GDM1 (cell line): ENCODE results near the gene SSC4D.
"Not testable (repeated sequence)": the region's sequence is repeated elsewhere in the genome, so short reads cannot be mapped to it uniquely, and the experiment has no call there.

Experiments used
- DNase-seq: peaks from one replicate; lab custom pipeline; 2025; lab: John Stamatoyannopoulos, UW

The SSC4D gene

DNA sequence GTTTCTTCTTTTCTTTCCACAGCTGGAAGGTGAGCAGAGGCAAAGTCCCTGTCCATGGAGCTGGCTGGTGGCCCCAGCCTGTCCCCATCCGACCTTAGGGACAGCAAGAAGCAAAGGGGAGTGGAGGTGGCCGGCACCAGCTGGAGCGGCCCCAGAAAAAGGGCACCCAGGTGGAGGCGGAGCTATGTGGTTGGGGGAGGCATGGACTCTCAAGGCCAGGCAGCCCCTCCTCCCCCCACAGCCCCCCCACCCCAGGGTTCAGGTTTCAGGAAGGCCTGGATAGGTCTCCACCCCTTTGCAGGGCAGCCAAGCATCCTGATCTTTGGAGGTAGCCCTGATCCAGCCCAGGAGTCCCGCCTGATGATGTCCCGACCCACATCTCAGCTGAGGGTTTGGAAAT lies at the start of gene SSC4D:
TSS of gene SSC4D (minus strand) at position 161 of the 400 bp plus-strand sequence. CDS start 5,258 bp downstream, outside the sequence.
- DNase-seq = no peak

DNA sequence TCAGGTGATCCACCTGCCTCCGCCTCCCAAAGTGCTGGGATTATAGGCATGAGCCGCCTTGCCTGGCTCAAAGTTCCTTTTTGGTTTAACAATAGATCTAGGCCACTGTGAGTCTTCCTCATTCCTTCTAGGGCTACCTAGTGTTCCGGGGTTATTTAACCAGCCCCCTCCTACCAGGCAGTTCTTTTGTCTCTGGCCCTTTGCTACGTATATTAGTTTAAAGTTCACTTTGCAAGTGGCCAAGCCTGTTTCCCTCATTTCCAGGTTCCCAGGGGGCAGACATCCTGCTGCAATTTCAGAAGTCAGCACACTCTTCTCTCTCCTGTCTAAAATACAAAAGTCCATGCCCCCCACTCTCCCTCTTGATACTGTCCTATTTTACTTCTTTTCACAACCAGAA lies 49.0 kb upstream of the SSC4D start:
- not testable (repeated sequence) for DNase-seq

DNA sequence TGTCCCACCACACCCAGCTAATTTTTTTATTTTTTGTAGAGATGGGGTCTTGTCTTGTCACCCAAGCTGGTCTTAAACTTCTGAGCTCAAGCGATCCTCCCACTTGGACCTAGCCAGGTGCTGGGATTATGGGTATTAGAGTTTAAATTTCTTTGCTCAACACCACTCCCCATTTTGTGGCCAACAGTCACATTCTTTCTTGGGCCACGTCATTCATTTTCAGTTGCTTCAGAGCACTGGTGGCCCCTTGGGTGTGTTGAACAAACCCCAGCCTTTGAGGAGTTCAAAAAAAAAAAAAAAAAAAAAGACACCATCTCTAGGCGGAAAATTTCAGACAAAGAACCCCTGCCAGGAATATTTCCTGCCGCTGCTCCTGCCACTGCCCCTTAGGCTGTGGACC lies 47.5 kb upstream of the SSC4D start:
- DNase-seq = not testable (repeated sequence)

DNA sequence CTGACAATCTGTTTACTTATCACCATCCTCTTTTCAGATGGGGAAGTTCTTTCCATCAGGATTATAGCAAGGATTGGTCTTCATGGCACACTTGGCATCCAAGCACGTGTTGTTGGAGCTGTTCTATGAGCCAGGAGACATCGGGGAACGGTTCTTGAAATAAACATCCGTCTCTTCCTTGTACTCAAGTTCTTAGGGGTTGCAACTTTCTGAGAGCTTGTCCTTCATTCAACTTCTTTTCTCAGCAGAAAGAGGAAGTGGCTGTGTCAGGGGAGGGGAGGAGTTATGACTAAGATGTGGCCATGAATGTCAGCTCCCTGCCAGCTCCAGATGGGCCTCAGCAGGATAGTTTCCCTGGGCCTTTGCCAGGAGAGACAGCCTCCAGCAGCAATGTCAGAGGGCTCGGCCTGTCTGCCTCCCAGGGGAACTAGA lies 36.1 kb upstream of the SSC4D start:
- DNase-seq = peak; percentile 27

DNA sequence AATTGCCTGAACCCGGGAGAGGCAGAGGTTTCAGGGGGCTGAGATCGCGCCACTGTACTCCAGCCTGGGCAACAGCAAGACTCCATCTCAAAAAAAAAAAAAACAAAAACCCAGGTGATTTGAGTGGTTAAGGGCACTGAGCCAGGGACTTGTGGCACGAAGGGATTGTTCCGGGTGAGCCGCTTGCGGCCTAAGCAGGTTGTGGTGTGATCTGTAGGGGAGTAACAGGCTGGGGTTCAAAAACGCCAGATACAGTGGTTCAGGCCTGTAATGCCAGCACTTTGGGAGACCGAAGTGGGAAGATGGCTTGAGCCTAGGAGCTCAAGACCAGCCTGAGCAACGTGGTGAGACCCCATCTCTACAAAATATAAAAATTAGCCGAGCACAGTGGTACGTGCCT lies 34.3 kb upstream of the SSC4D start:
- DNase-seq = not testable (repeated sequence)

DNA sequence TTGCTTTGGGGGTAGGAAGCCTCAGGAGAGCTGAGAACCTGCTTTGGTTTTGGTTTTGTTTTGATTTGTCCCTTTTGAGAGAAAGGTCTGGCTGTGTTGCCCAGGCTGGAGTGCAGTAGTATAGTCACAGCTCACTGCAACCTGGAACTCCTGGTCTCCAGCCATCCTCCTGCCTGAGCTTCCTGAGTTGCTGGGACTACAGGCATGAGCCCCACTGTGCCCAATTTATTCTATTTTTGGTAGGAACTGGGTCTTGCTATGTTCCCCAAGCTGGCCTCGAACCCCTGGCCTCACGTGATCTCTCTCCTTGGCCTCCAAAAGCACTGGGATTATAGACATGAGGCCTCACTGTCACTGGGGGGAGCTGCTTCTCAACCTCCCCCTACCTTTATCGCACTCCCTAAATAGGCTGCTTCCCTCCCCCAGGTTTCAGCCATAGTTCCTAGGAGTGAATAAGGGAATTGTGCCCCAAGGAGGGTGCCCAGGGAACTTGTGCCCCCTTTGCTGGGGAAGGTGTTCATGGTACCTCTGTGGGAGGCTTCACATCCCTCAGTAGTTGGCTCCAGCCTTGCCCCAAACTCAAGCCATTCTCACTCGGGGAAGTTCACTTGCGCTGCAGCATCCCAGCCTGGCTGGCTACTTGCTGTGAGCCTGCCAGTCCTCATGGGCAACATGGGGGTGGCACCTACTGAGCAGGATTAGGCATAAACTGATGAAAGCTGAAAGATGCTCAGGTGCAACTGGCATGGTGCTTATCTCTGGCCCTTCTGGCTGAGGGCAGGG lies 33.4 kb upstream of the SSC4D start:
- not testable (repeated sequence) for DNase-seq

DNA sequence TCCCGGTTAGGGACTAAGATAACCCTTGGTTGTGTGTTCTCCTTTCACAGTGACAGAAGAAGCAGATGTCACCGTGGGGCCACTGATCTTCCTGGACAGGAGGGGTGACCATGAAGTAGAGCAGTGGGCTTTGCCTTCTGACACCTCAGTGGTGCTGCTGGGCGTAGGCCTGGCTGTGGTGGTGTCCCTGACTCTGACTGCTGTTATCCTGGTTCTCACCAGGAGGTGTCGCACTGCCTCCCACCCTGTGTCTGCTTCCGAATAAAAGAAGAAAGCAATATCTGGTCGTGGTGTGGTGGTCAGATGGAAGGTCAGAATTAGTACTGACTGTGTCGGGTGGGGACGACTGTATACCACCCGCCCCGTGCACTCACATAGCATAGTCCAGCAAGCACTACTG lies 32.3 kb upstream of the SSC4D start:
- not testable (repeated sequence) for DNase-seq

DNA sequence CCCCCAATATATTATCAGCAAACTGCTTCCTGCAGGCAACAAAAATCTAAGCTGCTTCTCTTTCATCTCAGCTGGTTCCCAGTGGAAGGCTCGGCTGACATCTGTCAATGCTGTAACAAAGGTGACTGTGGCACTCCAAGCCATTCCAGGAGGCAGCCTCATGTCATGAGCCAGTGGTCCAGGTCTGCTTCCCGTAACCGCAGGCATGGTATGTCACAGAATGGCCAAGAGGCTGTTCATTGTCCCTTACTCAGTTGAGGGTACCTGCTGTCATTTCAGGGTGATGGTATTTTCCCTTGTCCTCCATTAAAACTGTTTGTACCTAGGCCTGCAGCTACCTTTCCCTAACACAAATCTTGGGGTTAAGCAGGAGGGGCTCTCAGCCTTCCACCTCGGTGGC lies 30.9 kb upstream of the SSC4D start:
- not testable (repeated sequence) for DNase-seq

DNA sequence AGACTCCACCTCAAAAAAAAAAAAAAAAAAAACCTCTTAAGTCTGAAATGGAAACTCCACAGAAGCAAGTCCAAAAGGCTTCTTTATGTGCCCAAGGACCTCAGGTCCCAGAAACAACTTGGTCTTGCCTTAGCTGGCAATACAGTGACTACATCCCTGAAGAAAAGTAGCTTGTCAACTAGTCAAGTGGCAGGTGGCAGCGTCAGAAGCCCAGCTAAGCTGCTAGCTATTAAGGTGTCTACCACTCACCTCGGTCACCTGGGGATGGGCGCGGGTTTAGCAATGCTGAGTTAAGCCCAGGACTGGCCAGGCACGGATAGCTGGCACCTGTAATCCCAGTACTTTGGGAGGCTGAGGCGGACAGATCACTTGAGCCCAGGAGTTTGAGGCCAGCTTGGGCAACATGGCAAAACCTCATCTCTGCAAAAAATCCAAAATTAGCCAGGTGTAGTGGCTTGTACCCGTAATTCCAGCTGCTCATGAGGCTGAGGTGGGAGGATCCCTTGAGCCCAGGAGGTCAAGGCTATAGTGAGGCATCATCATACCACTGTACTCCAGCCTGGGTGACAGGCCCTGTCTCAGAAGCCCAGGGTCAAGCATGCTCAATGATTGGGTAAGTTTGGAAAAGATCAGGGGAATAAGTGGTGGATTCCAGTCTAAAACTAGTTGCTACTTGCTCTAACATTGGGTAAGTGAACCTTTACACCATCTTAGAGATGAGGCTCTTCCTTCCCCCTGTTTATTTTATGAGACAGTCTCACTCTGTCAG lies 29.8 kb upstream of the SSC4D start:
- not testable (repeated sequence) for DNase-seq

DNA sequence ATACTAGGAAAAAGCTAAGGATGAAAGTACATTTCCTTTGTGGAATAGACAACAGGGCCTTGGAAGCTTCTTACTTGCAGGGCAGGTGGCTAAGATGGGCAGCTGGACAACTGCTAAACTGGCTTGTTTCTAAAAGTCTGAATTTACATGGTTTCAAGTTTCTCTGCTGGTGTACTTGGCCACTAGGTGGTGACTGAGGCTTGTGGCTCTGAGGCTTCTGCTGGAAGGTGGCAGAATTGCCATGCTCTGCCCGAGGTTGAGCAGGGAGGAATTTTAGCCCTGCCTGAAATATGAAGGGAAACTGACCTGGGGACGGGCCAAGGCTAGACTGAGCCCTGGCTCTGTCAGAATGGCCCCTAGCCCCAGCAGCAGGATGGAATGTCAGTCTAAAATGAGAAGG lies 28.4 kb upstream of the SSC4D start:
- peak; percentile 75 for DNase-seq

DNA sequence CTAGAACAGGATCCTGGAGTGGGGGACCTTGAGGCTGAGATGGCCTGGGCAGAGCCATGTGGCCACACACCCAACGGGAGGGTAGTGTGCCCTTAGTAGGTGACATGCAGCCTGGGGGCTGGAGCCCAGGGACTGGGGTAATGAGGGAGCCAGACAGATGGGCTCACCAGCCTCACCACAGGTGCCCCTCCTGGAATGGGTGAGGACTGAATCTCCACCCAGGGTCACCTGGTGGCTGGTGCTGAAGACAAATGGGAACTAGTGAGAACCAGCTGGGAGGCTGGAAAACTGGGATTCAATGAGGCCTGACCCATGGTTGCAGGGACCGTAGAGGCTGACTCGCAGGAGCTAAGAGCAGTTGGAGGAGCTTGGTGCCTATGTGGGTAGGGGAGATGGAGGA lies 21.3 kb upstream of the SSC4D start:
- no peak for DNase-seq

DNA sequence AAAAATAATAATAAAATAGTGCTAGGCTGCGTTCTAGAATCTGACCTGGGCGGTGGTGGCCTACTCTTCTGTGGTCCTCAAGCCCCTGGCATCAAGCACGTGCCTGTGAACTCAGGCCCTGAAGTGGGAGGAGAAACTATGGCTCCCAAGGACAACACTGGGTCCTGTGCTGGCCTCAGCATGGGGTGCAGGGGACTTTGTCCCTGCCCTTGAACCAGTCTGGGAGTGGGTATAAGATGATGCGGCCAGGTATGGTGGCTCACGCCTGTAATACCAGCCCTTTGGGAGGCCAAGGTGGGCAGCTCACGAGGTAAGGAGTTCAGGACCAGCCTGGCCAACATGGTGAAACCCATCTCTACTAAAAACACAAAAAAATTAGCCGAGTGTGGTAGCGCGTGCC lies 20.7 kb upstream of the SSC4D start:
- DNase-seq = no peak

DNA sequence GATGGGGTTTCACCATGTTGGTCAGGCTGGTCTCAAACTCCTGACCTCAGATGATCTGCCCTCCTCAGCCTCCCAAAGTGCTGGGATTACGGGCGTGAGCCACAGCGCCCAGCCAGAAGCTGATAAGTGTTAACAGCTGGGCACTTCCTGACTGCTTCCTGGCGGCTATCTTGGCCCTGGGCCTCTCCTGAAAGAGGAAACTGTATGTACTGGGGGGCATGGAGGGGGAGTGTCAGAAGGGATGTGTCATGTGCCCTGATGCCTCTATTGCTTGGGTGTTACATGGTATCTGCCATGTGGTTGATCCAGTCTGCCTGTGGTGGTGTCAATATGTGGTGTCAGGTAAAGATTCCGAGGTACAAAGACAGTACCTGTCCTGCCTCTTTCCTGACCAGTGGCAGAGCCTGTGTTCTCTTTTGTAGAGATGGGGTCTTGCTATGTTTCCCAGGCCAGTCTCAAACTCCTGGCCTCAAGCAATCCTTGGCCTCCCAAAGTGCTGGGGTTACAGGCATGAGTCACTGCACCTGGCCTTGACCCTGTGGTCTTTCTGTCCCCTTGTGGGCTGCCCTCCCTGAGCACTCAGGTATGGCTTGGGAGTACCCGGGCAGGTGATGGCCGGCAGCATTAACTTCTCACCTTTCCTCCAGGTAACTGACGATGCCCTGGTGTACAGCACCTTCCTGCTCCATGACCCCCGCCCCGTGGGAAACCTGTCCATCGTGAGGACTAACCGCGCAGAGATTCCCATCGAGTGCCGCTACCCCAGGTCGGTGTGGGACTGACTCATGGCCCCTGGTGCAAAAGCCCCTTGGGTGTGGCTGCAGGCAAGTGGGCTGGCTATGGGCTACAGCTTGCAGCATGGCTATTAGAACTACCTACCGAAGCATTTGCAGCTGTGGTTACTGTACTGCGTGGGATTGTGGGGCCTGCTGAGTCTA lies 19.6 kb upstream of the SSC4D start:
- DNase-seq = peak; percentile 29

DNA sequence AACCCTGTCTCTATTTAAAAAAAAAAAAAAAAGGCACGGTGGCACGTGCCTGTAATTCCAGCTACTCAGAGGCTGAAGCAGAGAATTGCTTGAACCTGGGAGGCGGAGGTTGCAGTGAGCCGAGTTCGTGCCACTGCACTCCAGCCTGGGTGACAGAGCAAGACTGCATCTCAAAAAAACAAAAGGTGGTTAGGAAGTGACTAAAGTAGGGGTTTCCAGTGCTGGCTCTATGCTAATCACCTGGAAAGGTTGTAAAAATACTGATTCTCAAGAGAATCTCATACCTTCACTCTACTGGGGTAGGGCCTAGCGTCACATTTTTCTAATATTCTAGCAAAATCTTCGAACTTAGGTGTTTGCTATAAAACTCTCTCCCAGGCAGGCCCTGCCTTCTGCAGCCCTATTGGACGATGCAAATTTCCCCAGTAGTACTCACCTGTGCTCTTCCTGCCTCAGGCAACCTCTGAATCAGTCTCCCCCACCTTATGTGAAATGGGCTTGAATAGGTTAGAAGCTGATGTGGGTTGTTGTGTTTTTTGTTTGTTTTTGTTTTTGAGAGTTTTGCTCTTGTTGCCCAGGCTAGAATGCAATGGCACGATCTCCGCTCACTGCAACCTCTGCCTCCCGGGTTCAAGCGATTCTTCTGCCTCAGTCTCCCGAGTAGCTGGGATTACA lies 18.8 kb upstream of the SSC4D start:
- no peak for DNase-seq

DNA sequence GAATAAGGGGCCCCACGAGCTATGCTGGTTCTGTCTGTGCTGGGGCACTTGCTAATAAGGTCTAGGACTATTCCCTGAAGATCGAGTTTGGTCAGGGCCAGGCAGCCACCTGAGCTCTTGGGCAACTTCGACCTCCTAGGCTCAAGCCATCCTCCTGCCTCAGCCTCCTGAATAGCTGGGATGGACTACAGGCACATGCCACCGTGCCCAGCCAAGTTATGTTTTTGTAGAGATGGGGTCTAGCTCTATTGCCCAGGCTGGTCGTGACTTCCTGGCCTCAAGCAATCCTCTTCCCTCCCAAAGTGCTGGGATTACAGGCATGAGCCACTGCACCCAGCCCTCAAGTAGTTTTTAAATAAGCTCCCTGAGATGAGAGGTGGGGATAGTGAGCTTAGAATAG lies 18.1 kb upstream of the SSC4D start:
- DNase-seq = no peak

DNA sequence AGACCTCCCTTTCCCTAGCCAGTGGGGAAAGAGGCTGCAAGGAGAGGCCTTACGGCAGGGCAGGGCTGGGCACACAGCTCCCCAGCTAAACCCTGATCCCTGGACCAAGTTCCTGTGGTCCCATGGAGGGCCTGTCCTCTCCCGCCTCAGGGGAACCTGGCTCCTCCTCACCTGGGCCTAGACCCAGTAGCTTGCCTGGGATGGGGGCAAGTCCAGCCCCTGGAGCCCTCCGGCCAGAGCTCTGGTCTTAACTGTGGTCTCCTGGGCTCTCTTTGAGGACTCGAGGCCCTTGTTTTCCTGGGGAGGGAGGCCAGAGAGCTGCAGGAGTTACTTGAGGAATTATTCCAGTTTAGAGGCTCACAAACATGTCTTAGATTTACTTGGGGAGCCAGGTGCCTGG lies 16.7 kb upstream of the SSC4D start:
- DNase-seq = no peak

DNA sequence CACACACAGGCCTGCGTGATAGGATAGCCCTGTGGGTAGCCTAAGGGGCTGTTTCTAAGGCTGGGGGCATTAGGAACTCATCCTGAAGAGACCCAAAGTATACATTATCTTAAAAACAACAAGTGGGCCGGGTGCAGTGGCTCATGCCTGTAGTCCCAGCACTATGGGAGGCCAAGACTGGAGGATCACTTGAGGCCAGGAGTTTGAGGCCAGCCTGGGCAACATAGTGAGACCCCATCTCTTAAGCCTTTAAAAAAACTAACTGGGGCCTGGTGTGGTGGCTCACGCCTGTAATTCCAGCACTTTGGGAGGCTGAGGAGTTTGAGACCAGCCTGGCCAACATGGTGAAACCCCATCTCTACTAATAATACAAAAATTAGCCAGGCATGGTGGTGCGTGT lies 16.1 kb upstream of the SSC4D start:
- DNase-seq = not testable (repeated sequence)

DNA sequence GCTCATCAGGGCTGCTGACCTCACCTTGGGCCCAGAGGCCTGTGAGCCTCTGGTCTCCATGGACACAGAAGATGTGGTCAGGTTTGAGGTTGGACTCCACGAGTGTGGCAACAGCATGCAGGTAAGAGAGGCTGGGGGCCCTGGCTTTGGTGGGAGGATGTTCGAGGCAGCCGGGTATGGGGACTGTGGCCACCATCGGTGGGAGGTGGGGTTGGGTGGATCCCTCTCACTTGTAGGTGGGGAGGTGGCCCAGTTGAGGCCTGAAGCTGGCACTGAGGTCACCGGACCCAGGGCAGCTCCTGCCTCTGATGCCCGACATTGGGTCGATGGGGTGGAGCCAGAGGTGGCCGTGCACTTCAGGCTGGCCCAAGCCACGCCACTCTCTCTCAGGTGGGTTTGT lies 15.7 kb upstream of the SSC4D start:
- DNase-seq = no peak

DNA sequence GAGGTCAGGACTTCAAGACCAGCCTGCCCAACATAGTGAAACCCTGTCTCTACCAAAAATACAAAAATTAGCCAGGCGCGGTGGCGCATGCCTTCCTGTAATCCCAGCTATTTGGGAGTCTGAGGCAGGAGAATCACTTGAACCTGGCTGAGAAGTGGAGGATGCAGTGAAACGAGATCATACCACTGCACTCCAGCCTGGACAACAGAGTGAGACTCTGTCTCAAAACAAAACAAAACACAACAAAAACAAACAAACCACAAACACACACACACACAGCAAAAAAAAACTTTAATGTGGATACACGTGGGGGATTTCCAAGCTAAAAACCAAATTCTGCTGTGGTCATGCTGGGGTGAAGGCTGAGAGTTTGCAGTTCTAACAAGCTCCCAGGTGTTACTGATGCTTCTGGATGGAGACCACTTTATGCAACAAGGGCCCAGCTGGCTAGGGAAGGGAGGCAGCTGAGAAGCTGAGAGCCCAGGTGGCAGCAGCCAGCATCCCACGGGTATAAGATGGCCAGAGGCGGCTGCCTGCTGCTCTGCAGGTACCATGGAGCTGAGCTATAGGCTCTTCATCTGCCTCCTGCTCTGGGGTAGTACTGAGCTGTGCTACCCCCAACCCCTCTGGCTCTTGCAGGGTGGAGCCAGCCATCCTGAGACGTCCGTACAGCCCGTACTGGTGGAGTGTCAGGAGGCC lies 15.1 kb upstream of the SSC4D start, which contains the start of gene ZP3:
TSS of gene ZP3 (plus strand) at position 538 of the 699 bp plus-strand sequence. CDS start at position 553, 15 bp downstream.
- DNase-seq = no peak

DNA sequence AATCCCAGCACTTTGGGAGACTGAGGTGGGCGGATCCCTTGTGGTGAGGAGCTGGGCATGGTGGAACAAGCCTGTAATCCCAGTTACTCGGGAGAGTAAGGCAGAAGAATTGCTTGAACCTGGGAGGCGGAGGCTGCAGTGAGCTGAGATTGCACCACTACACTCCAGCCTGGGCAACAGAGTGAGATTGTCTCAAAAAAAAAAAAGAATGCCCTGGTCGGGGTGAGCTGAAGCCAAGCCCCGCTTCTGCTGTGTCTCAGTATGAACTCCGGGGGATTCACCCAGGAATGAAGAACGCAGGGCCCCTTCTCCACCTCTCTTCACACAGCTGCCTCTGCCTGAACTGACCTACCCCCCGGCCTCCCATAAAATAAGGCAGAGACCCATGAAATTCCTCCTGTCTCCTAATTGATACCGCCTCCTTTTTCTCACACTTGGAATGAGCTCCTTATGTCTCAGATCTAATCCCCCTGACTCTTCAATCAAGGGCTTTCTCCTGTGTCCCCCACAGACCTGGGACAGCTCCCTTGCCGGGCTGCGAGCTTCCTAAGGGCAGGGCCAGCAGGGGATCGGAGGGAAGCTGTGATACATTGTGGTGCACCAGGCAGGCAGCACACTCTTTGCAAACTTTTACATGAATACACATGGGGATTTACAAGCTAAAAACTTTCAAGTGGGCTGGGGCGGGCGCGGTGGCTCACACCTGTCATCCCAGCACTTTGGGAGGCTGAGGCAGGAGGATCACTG lies 14.3 kb upstream of the SSC4D start:
- no peak for DNase-seq
